Lower leg skin (tissue), 4 donors: Measurements from ENCODE around the gene SIRPG. TPM values are rescaled to one million over a fixed set of nuclear protein-coding genes. Genes with fewer than 3 reads are reported as not detected.
"Not testable (repeated sequence)": the region's sequence is repeated elsewhere in the genome, so short reads cannot be mapped to it uniquely, and the experiment has no call there.

Experiments
- DNase-seq, 2 donors: peaks; one replicate each; pipeline ENCODE4 v3.0.0-alpha.2; 2019; ENCODE audit warnings: low spot score in 2 of 2
- H3K4me3 ChIP-seq: fragments of 200-600 bp; sonication (generic); 2 replicates; pipeline ENCODE4 v1.5.1; 2017; ENCODE audit warnings: mild to moderate bottlenecking, low read depth; ENCODE audit not compliant: poor library complexity, severe bottlenecking
- CTCF ChIP-seq, 3 donors: fragments of 450-650 bp; IDR thresholded peaks; one replicate each; pipeline ENCODE4 v1.5.1; 2016; ENCODE audit warnings: antibody characterized with exemption in 3 of 3, mild to moderate bottlenecking in 3 of 3, moderate library complexity in 2 of 3
- POLR2A ChIP-seq, 2 donors: fragments of 450-650 bp; IDR thresholded peaks; one replicate each; pipeline ENCODE4 v1.6.1; 2016 to 2017; ENCODE audit warnings: antibody characterized with exemption in 2 of 2, mild to moderate bottlenecking in 1 of 2, moderate library complexity in 1 of 2
- WGBS, 2 donors: methylation state at CpG; one replicate each; pipeline ENCODE4 v1.1.5; 2018; 5-methylcytosine and 5-hydroxymethylcytosine counted together
- intact Hi-C: fragments of 100-400 bp; cut with DNase I; formaldehyde crosslinking; loops from one replicate; pipeline ENCODE4 v1.15.0; 2023; ENCODE audit warnings: low total_unique reads
- total RNA-seq, 4 donors: library from RNA; depleted of rRNA; stranded (reverse); fragments of >200 nt; gene quantifications; one replicate each; pipeline ENCODE4 v1.1.0, GENCODE V29; 2016

SIRPG gene
- total RNA-seq, 4 donors from 2014 or later = 0.89 TPM; not detected in 3

GRCh38 chr20:1621316-1621715 is 36.3 kb downstream of the SIRPG start:
- TF ChIP-seq POLR2A (IDR thresholded peaks at IDR 0.05) = no peak
- TF ChIP-seq CTCF (IDR thresholded peaks at IDR 0.05) = no peak
- 77 to 80% methylated on average over 1 of the region's 1 CpG for WGBS, 2 donors
- H3K4me3 ChIP-seq = no peak overlapping the region
- intact Hi-C loops = no loop called here
- no peak for DNase-seq

DNA sequence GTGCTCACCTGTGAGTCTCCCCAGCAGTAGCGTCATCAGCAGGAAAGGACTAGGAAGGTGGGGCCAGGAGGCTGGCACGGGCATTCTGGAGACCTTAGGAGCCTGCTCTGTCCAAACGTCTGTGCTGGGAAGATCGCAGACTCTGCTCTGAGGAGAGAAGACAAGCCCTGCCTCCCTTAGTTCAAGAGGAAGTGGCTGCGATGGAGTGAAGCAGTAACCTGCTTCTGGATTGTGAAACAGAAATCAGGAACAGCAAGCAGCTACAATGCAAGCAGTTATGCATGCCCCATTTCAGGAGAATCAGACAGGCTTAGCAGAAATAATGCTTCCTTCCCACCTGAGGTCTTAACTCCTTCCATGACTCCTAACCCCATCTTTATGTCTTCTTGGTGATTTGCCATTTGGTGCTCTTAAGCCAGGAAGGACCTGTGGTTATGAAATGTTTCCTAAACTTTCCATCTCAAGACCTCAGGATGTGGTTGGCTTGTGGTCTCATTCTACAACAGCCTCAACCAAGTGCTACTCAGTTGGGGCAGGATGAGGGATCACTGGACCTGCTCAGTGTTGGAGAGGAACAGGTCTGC is 37.6 kb downstream of the SIRPG start, which contains the start of gene SIRPB1:
SIRPB1 (minus strand) TSS at position 149 of the 584 bp plus-strand sequence; CDS start at position 84, 65 bp downstream.
- TF ChIP-seq CTCF (IDR thresholded peaks at IDR 0.05) = no peak
- TF ChIP-seq POLR2A (IDR thresholded peaks at IDR 0.05) = no peak
- no peak for DNase-seq
- intact Hi-C loops = no loop called here
- WGBS, 2 donors = 56 to 72% methylated on average over 5 of the region's 5 CpGs
- H3K4me3 ChIP-seq = no peak within 1 kb of the TSS

GRCh38 chr20:1618954-1619540 is 38.5 kb downstream of the SIRPG start:
- no peak for DNase-seq
- no peak overlapping the region for H3K4me3 ChIP-seq
- TF ChIP-seq POLR2A (IDR thresholded peaks at IDR 0.05) (no peak), CTCF (IDR thresholded peaks at IDR 0.05) (no peak)
- intact Hi-C loops = no loop called here

GRCh38 chr20:1618479-1618878 is 39.1 kb downstream of the SIRPG start:
- H3K4me3 ChIP-seq = no peak overlapping the region
- intact Hi-C loops = no loop called here
- no peak for TF ChIP-seq CTCF (IDR thresholded peaks at IDR 0.05)
- no peak for TF ChIP-seq POLR2A (IDR thresholded peaks at IDR 0.05)
- no peak for DNase-seq

DNA sequence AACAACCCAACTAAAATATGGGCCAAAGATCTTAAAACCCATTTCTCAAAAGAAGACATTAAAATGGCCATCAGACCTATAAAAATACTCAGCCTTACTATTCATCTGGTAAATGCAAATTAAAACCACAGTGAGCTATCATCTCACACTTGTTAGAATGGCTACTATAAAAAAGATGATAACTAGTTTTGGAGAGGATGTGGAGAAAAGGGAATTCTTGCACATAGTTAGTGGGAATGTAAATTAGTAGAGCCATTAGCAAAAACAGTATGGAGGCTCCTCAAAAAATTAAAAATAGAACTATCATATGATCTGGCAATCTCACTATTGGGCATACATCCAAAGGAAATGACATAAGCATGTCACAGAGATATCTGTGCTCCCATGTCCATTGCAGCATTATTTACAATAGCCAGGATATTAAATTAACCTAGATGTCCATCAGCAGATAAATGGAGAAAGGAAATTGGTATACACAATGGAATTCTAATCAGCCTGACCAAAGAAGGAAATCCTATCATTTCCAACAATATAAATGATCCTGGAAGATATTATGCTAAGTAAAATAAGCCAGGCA is 40.6 kb downstream of the SIRPG start:
- no peak overlapping the region for H3K4me3 ChIP-seq
- TF ChIP-seq POLR2A (IDR thresholded peaks at IDR 0.05) = no peak
- no peak for TF ChIP-seq CTCF (IDR thresholded peaks at IDR 0.05)
- DNase-seq = no peak
- intact Hi-C loops = no loop called here

- DNase-seq, intact Hi-C loops: not testable (repeated sequence)
- WGBS, 2 donors = 83% methylated on average over 5 of the region's 5 CpGs; no CpG with 5 or more reads in 1 of the 2 donors
Observed at GRCh38 chr20:1610404-1610803, 47.2 kb downstream of the SIRPG start.

DNA sequence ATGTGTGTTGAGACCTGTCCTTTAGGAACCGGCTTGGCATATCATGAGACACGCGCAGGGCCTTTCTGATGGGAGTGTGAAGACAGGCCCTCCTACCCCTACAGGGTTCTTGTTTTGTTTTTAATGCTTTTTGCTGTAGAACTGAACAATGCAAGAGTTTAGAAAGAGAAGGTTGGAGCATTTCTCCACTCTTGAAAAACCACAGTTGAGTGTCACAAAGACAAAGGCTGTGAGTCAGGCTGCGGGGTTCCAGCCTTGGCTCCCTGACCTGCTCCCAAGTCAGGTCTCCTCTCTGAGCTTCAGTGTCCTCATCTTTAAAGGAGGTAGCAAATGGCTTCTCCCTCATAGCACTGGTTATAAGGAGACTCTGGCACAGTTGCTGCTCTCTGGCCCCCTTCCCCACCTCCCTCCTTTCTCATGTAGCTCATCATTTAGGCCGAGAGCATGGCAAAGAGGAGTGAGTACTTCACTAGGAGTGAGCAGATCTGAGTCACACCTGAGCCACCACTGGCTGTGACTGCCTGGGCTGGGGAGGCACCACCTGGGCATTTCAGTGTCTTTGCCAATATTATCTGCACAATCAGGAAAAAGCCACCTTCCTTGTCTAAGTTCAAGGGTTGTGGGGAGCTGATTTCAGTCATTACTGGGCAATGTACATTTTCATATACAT is 48.8 kb downstream of the SIRPG start:
- DNase-seq, H3K4me3 ChIP-seq, intact Hi-C loops: not testable (repeated sequence)
- 40% methylated on average over 1 of the region's 5 CpGs; no CpG with 5 or more reads in 1 of the 2 donors for WGBS, 2 donors

More at GRCh38 chr20:1610404-1610803, 47.2 kb downstream of the SIRPG start:
- not testable (repeated sequence) for H3K4me3 ChIP-seq
